HFFc6 (cell line): Measurements from ENCODE around the gene MAP3K12. TPM values are rescaled to one million over a fixed set of nuclear protein-coding genes. Genes with fewer than 3 reads are reported as not detected.
A peak's percentile ranks its signal among the peaks of the same experiment; 100 is the strongest.
"Not testable (repeated sequence)": the region's sequence is repeated elsewhere in the genome, so short reads cannot be mapped to it uniquely, and the experiment has no call there.

ENCODE experiments used
- DNase-seq: peaks from one replicate; pipeline ENCODE4 v3.0.0-alpha.2; 2018
- H3K27ac Mint-ChIP-seq: 2 replicates; pipeline ENCODE4 v1.8.0; 2020; ENCODE audit warnings: mild to moderate bottlenecking, mixed read lengths
- H3K27me3 Mint-ChIP-seq: 2 replicates; pipeline ENCODE4 v1.8.0; 2021; ENCODE audit warnings: mild to moderate bottlenecking, moderate library complexity, mixed read lengths; ENCODE audit not compliant: insufficient read depth
- H3K36me3 Mint-ChIP-seq: 2 replicates; pipeline ENCODE4 v1.8.0; 2021; ENCODE audit warnings: low read depth, mixed read lengths
- H3K4me1 Mint-ChIP-seq: 2 replicates; pipeline ENCODE4 v1.8.0; 2020; ENCODE audit warnings: low read depth, mixed read lengths
- H3K4me3 Mint-ChIP-seq: 2 replicates; pipeline ENCODE4 v1.8.0; 2020; ENCODE audit warnings: mild to moderate bottlenecking, moderate library complexity, mixed read lengths
- H3K9me3 Mint-ChIP-seq: 2 replicates; pipeline ENCODE4 v1.8.0; 2020; ENCODE audit warnings: mild to moderate bottlenecking, mixed read lengths
- CTCF ChIP-seq: fragments of 200-600 bp; sonication (generic); IDR thresholded peaks from 2 replicates; pipeline ENCODE4 v1.5.0; 2021; ENCODE audit warnings: antibody characterized with exemption, mild to moderate bottlenecking
- total RNA-seq, 6 experiments: library from RNA; stranded (reverse); fragmentation: NEBNext Ultra II Directional; extraction: Animal tissue kit (Norgen Biotek cat#: 25700); gene quantifications; 2 replicates in 1 of 6; 3 replicates in 5 of 6; pipeline ENCODE4 v1.2.3, GENCODE V29; 2021

The MAP3K12 gene
- total RNA-seq, 6 experiments from 2014 or later: 21.2 to 26.5 (median 23.5) TPM

- Mint-ChIP-seq H3K27me3 (peaks cover 1% of the 10 kb centered on the region; the same call in 1 of the 2 replicates), H3K27ac (no peak overlapping the region; the same call in 1 of the 2 replicates), H3K9me3 (no peaks in the 10 kb centered on the region), H3K4me1 (peaks cover 34% of the 10 kb centered on the region), H3K36me3 (peaks cover 34% of the 10 kb centered on the region), H3K4me3 (peak overlapping the region; percentile 22; the same call in 1 of the 2 replicates)
- TF ChIP-seq CTCF: no peak
- no peak for DNase-seq
Observed at GRCh38 chr12:53443955-53444354, 55.3 kb downstream of the MAP3K12 start.

- H3K36me3 Mint-ChIP-seq: peaks cover 23% of the 10 kb centered on the region
- no peaks in the 10 kb centered on the region for H3K9me3 Mint-ChIP-seq
- peak within 1 kb of the TSS; percentile 90 for H3K27ac Mint-ChIP-seq
Observed at GRCh38 chr12:53441040-53441833, 58.0 kb downstream of the MAP3K12 start, which contains the start of gene PRR13. PRR13 (plus strand) TSS chr12:53441734; CDS start chr12:53442715, 981 bp downstream.

GRCh38 chr12:53439582-53439981 lies 59.7 kb downstream of the MAP3K12 start:
- Mint-ChIP-seq H3K4me1 (peaks cover 28% of the 10 kb centered on the region), H3K36me3 (peaks cover 18% of the 10 kb centered on the region)
- not testable (repeated sequence) for H3K27me3 Mint-ChIP-seq, H3K4me3 Mint-ChIP-seq, DNase-seq, H3K27ac Mint-ChIP-seq, H3K9me3 Mint-ChIP-seq

More at GRCh38 chr12:53441040-53441833, 58.0 kb downstream of the MAP3K12 start, which contains the start of gene PRR13:
- Mint-ChIP-seq H3K4me3 (peak within 1 kb of the TSS; percentile 90), H3K4me1 (peaks cover 34% of the 10 kb centered on the region), H3K27me3 (no peaks in the 10 kb centered on the region)
- no peak for TF ChIP-seq CTCF
- peak; percentile 100 for DNase-seq

GRCh38 chr12:53435326-53435725 lies 63.9 kb downstream of the MAP3K12 start:
- H3K36me3 Mint-ChIP-seq, DNase-seq, H3K4me1 Mint-ChIP-seq, H3K9me3 Mint-ChIP-seq, H3K27ac Mint-ChIP-seq, H3K4me3 Mint-ChIP-seq, H3K27me3 Mint-ChIP-seq: not testable (repeated sequence)

GRCh38 chr12:53431187-53431586 lies 68.1 kb downstream of the MAP3K12 start:
- H3K9me3 Mint-ChIP-seq: no peaks in the 10 kb centered on the region
- H3K27me3 Mint-ChIP-seq: peaks cover 3% of the 10 kb centered on the region; the same call in 1 of the 2 replicates
- peaks cover 23% of the 10 kb centered on the region for H3K4me1 Mint-ChIP-seq
- H3K4me3 Mint-ChIP-seq: no peak overlapping the region
- no peak for DNase-seq
- H3K27ac Mint-ChIP-seq: no peak overlapping the region
- H3K36me3 Mint-ChIP-seq: no peaks in the 10 kb centered on the region
- TF ChIP-seq CTCF: no peak

- no peak for DNase-seq
- Mint-ChIP-seq H3K4me3 (no peak overlapping the region), H3K27ac (no peak overlapping the region), H3K36me3 (no peaks in the 10 kb centered on the region), H3K4me1 (peaks cover 23% of the 10 kb centered on the region), H3K9me3 (no peaks in the 10 kb centered on the region), H3K27me3 (peaks cover under 1% of the 10 kb centered on the region; the same call in 1 of the 2 replicates)
- no peak for TF ChIP-seq CTCF
Observed at GRCh38 chr12:53430116-53430515, 69.1 kb downstream of the MAP3K12 start.

Other genes with a start within 250 kb of the MAP3K12 start
- 10 to 100 TPM in 5 of 6 experiments, 1 to 10 TPM in 1; 7.0 to 16.1 (median 14.1) TPM for gene ESPL1, start 231.2 kb downstream of the MAP3K12 start, total RNA-seq
- gene PFDN5, start 203.9 kb downstream of the MAP3K12 start, total RNA-seq: 100 to 1,000 TPM; 502 to 568 (median 534) TPM
- 10 to 100 TPM; 59.8 to 76.0 (median 68.3) TPM for gene MYG1, start 199.8 kb downstream of the MAP3K12 start, total RNA-seq
- gene AAAS, start 177.8 kb downstream of the MAP3K12 start, total RNA-seq: 10 to 100 TPM; 44.0 to 63.5 (median 54.0) TPM
- not detected for gene SP7, start 163.1 kb downstream of the MAP3K12 start, total RNA-seq
- gene SP1, start 119.3 kb downstream of the MAP3K12 start, total RNA-seq: 10 to 100 TPM; 38.2 to 51.8 (median 43.5) TPM
- not detected for gene AMHR2, start 75.6 kb downstream of the MAP3K12 start, total RNA-seq
- gene PRR13, start 57.7 kb downstream of the MAP3K12 start, total RNA-seq: 100 to 1,000 TPM; 122 to 188 (median 165) TPM
- gene PCBP2, start 47.4 kb downstream of the MAP3K12 start, total RNA-seq: 100 to 1,000 TPM; 763 to 969 (median 874) TPM
- gene TARBP2, start 1.8 kb upstream of the MAP3K12 start, total RNA-seq: 10 to 100 TPM; 35.1 to 41.7 (median 37.1) TPM
- gene NPFF, start 8.0 kb upstream of the MAP3K12 start, total RNA-seq: not detected
- 10 to 100 TPM; 23.6 to 32.1 (median 29.8) TPM for gene ATF7, start 126.9 kb upstream of the MAP3K12 start, total RNA-seq
- 100 to 1,000 TPM; 257 to 366 (median 308) TPM for gene ATP5MC2, start 176.6 kb upstream of the MAP3K12 start, total RNA-seq
- 10 to 100 TPM; 77.3 to 99.3 (median 87.2) TPM for gene CALCOCO1, start 228.0 kb upstream of the MAP3K12 start, total RNA-seq